Large intestine (tissue), 3 donors: ENCODE measurements around the gene PPP1R3G. TPM values are rescaled to one million over a fixed set of nuclear protein-coding genes. Genes with fewer than 3 reads are reported as not detected.
"Not testable (repeated sequence)": the region's sequence is repeated elsewhere in the genome, so short reads cannot be mapped to it uniquely, and the experiment has no call there.

Experiments used
- DNase-seq, 2 donors: peaks; one replicate each; pipeline versions ENCODE4 v3.0.0 to v3.0.0-alpha.2; 2013
- H3K27ac ChIP-seq: one replicate; pipeline ENCODE4 v1.5.1; 2013; ENCODE audit warnings: low read length
- H3K27me3 ChIP-seq: 2 replicates; pipeline ENCODE4 v1.6.1; 2013; ENCODE audit warnings: low read length; ENCODE audit not compliant: control insufficient read depth, insufficient read depth
- H3K36me3 ChIP-seq: 2 replicates; pipeline ENCODE4 v1.6.1; 2013; ENCODE audit warnings: low read length; ENCODE audit not compliant: control insufficient read depth, insufficient read depth
- H3K4me1 ChIP-seq: one replicate; pipeline ENCODE4 v1.6.1; 2013; ENCODE audit warnings: low read length; ENCODE audit not compliant: control insufficient read depth, insufficient read depth
- H3K4me3 ChIP-seq: one replicate; pipeline ENCODE4 v1.5.1; 2013; ENCODE audit warnings: low read length
- H3K9me3 ChIP-seq: one replicate; pipeline ENCODE4 v1.6.1; 2013; ENCODE audit warnings: mild to moderate bottlenecking, low read depth, low read length, moderate library complexity; ENCODE audit not compliant: control insufficient read depth
- WGBS: methylation state at CpG from one replicate; pipeline ENCODE4 v1.1.5; 2013; ENCODE audit warnings: low lambda C conversion rate; ENCODE audit not compliant: insufficient coverage; 5-methylcytosine and 5-hydroxymethylcytosine counted together
- polyA plus RNA-seq: library from polyadenylated mRNA; unstranded; fragments of 120-200 nt; gene quantifications from one replicate; pipeline ENCODE4 v1.2.1, GENCODE V29; 2013

The PPP1R3G gene
- polyA plus RNA-seq, 1 donor, result 2.4 TPM

GRCh38 chr6:5053038-5053437, 32.1 kb upstream of the PPP1R3G start:
- Histone ChIP-seq H3K27ac (no peak overlapping the region), H3K36me3 (no peaks in the 10 kb centered on the region), H3K9me3 (peaks cover 7% of the 10 kb centered on the region), H3K4me1 (peaks cover 2% of the 10 kb centered on the region), H3K4me3 (no peak overlapping the region), H3K27me3 (no peaks in the 10 kb centered on the region)
- no peak for DNase-seq

- no CpG with 5 or more reads among the region's 1 CpG for WGBS
- H3K36me3 ChIP-seq, result no peaks in the 10 kb centered on the region
- no peaks in the 10 kb centered on the region for H3K27me3 ChIP-seq
- peaks cover 7% of the 10 kb centered on the region for H3K9me3 ChIP-seq
- no peak for DNase-seq
- no peak overlapping the region for H3K4me3 ChIP-seq
- peaks cover 8% of the 10 kb centered on the region for H3K4me1 ChIP-seq
- no peak overlapping the region for H3K27ac ChIP-seq
Measured at GRCh38 chr6:5053864-5054244, 31.3 kb upstream of the PPP1R3G start.

GRCh38 chr6:5054245-5054873, 30.8 kb upstream of the PPP1R3G start:
- Histone ChIP-seq H3K4me3 (no peak overlapping the region), H3K9me3 (peaks cover 7% of the 10 kb centered on the region), H3K27me3 (no peaks in the 10 kb centered on the region), H3K27ac (no peak overlapping the region), H3K4me1 (peaks cover 12% of the 10 kb centered on the region), H3K36me3 (no peaks in the 10 kb centered on the region)
- no CpG with 5 or more reads among the region's 6 CpGs for WGBS
- no peak for DNase-seq

GRCh38 chr6:5055118-5055517, 30.0 kb upstream of the PPP1R3G start:
- Histone ChIP-seq H3K9me3 (peaks cover 7% of the 10 kb centered on the region), H3K4me1 (peaks cover 17% of the 10 kb centered on the region), H3K27me3 (no peaks in the 10 kb centered on the region), H3K36me3 (no peaks in the 10 kb centered on the region), H3K27ac (no peak overlapping the region), H3K4me3 (no peak overlapping the region)
- WGBS, result 50% methylated on average over 1 of the region's 4 CpGs
- no peak for DNase-seq

GRCh38 chr6:5058254-5058653, 26.9 kb upstream of the PPP1R3G start:
- WGBS, result no CpG with 5 or more reads among the region's 8 CpGs
- no peak for DNase-seq
- Histone ChIP-seq H3K36me3 (no peaks in the 10 kb centered on the region), H3K27ac (no peak overlapping the region), H3K4me1 (peaks cover 17% of the 10 kb centered on the region), H3K27me3 (no peaks in the 10 kb centered on the region), H3K4me3 (no peak overlapping the region), H3K9me3 (no peaks in the 10 kb centered on the region)

- Histone ChIP-seq H3K4me3 (no peak overlapping the region), H3K27ac (peak overlapping the region; percentile 70), H3K9me3 (no peaks in the 10 kb centered on the region), H3K27me3 (no peaks in the 10 kb centered on the region), H3K36me3 (no peaks in the 10 kb centered on the region), H3K4me1 (peaks cover 17% of the 10 kb centered on the region)
- WGBS, result no CpG with 5 or more reads among the region's 11 CpGs
- peak; percentile 80 to 91 for DNase-seq
Measured at GRCh38 chr6:5059036-5059896, 25.9 kb upstream of the PPP1R3G start.

GRCh38 chr6:5060439-5060838, 24.7 kb upstream of the PPP1R3G start:
- peak overlapping the region; percentile 70 for H3K27ac ChIP-seq
- not testable (repeated sequence) for H3K27me3 ChIP-seq
- 86% methylated on average over 1 of the region's 9 CpGs for WGBS

GRCh38 chr6:5061152-5061551, 24.0 kb upstream of the PPP1R3G start:
- Histone ChIP-seq H3K27me3 (no peaks in the 10 kb centered on the region), H3K36me3 (no peaks in the 10 kb centered on the region), H3K9me3 (no peaks in the 10 kb centered on the region), H3K4me3 (no peak overlapping the region), H3K27ac (no peak overlapping the region), H3K4me1 (peaks cover 17% of the 10 kb centered on the region)
- peak in 1 of 2 donors; percentile 47 for DNase-seq
- WGBS, result no CpG with 5 or more reads among the region's 3 CpGs

More at GRCh38 chr6:5060439-5060838, 24.7 kb upstream of the PPP1R3G start:
- not testable (repeated sequence) for H3K36me3 ChIP-seq, DNase-seq, H3K4me3 ChIP-seq, H3K9me3 ChIP-seq
- peaks cover 17% of the 10 kb centered on the region for H3K4me1 ChIP-seq

- WGBS, result no CpG with 5 or more reads among the region's 8 CpGs
- Histone ChIP-seq H3K4me1 (peaks cover 11% of the 10 kb centered on the region), H3K4me3 (no peak overlapping the region), H3K36me3 (no peaks in the 10 kb centered on the region), H3K27me3 (no peaks in the 10 kb centered on the region), H3K9me3 (peaks cover 7% of the 10 kb centered on the region), H3K27ac (no peak overlapping the region)
- DNase-seq, result no peak
Measured at GRCh38 chr6:5063617-5064016, 21.5 kb upstream of the PPP1R3G start.

- no peaks in the 10 kb centered on the region for H3K36me3 ChIP-seq
- 60% methylated on average over 1 of the region's 24 CpGs for WGBS
- no peak for DNase-seq
Measured at GRCh38 chr6:5066456-5067093, 18.6 kb upstream of the PPP1R3G start.

More at GRCh38 chr6:5066456-5067093, 18.6 kb upstream of the PPP1R3G start:
- peaks cover 2% of the 10 kb centered on the region for H3K4me1 ChIP-seq
- H3K27ac ChIP-seq, result no peak overlapping the region
- no peaks in the 10 kb centered on the region for H3K27me3 ChIP-seq
- H3K9me3 ChIP-seq, result peaks cover 7% of the 10 kb centered on the region
- H3K4me3 ChIP-seq, result no peak overlapping the region
